ENCODE results near the gene COX4I1.

Gene COX4I1

DNA sequence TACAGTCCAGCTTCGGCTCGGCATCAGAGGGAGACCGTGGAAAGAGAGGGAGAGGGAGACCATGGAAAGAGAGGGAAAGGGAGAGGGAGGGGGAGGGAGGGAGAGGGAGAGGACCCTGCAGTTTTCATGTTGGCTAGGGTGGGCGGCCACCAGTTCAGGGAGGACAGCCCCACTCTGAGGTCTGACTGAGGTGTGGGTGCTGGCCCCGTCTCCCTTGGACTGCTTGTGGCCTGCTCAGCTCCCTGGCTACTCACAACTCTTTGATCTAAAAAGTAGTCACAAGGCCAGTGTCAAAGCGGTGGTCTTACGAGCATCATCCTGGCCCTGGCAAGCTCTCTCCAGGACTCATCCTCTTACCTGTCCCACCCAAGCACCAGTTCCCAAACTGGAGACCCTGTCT is 9.4 kb downstream of the COX4I1 start:
- H2AFZ ChIP-seq: no peak overlapping the region
- no peak overlapping the region for H3K27ac ChIP-seq
- no peaks in the 10 kb centered on the region for H3K27me3 ChIP-seq (ENCODE audit: control insufficient read depth, insufficient read depth, low read length)
- H3K9me3 ChIP-seq (ENCODE audit: control insufficient read depth, low read length): no peaks in the 10 kb centered on the region
- no peak overlapping the region for H3K4me2 ChIP-seq (ENCODE audit: low read length)
- TF ChIP-seq, protein P1, sequence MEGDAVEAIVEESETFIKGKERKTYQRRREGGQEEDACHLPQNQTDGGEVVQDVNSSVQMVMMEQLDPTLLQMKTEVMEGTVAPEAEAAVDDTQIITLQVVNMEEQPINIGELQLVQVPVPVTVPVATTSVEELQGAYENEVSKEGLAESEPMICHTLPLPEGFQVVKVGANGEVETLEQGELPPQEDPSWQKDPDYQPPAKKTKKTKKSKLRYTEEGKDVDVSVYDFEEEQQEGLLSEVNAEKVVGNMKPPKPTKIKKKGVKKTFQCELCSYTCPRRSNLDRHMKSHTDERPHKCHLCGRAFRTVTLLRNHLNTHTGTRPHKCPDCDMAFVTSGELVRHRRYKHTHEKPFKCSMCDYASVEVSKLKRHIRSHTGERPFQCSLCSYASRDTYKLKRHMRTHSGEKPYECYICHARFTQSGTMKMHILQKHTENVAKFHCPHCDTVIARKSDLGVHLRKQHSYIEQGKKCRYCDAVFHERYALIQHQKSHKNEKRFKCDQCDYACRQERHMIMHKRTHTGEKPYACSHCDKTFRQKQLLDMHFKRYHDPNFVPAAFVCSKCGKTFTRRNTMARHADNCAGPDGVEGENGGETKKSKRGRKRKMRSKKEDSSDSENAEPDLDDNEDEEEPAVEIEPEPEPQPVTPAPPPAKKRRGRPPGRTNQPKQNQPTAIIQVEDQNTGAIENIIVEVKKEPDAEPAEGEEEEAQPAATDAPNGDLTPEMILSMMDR (IDR thresholded peaks at IDR 0.05): no peak
- no peak overlapping the region for H3K9ac ChIP-seq
- no peak overlapping the region for H3K4me3 ChIP-seq (ENCODE audit: low read depth, low read length)
- H3K36me3 ChIP-seq (ENCODE audit: control insufficient read depth, insufficient read depth, low read length): no peaks in the 10 kb centered on the region
- no peaks in the 10 kb centered on the region for H3K79me2 ChIP-seq
- H3K4me1 ChIP-seq: no peaks in the 10 kb centered on the region

GRCh38 chr16:85809645-85810044 is 10.2 kb downstream of the COX4I1 start:
- Histone ChIP-seq H3K27ac (no peak overlapping the region), H3K4me3 (ENCODE audit: low read depth, low read length) (no peak overlapping the region), H3K79me2 (no peaks in the 10 kb centered on the region), H3K27me3 (ENCODE audit: control insufficient read depth, insufficient read depth, low read length) (no peaks in the 10 kb centered on the region), H2AFZ (no peak overlapping the region), H3K4me2 (ENCODE audit: low read length) (no peak overlapping the region), H3K4me1 (no peaks in the 10 kb centered on the region), H3K9me3 (ENCODE audit: control insufficient read depth, low read length) (no peaks in the 10 kb centered on the region), H3K9ac (no peak overlapping the region), H3K36me3 (ENCODE audit: control insufficient read depth, insufficient read depth, low read length) (no peaks in the 10 kb centered on the region)
- TF ChIP-seq, protein P1 (IDR thresholded peaks at IDR 0.05): no peak

GRCh38 chr16:85810097-85810741 is 10.7 kb downstream of the COX4I1 start:
- Histone ChIP-seq H3K27me3 (ENCODE audit: control insufficient read depth, insufficient read depth, low read length) (no peaks in the 10 kb centered on the region), H3K4me2 (ENCODE audit: low read length) (no peak overlapping the region), H3K36me3 (ENCODE audit: control insufficient read depth, insufficient read depth, low read length) (no peaks in the 10 kb centered on the region), H3K4me1 (no peaks in the 10 kb centered on the region), H3K9ac (no peak overlapping the region), H3K9me3 (ENCODE audit: control insufficient read depth, low read length) (no peaks in the 10 kb centered on the region), H2AFZ (no peak overlapping the region), H3K4me3 (ENCODE audit: low read depth, low read length) (no peak overlapping the region), H3K79me2 (no peaks in the 10 kb centered on the region), H3K27ac (no peak overlapping the region)
- TF ChIP-seq, protein P1 (IDR thresholded peaks at IDR 0.05): no peak

- no peaks in the 10 kb centered on the region for H3K9me3 ChIP-seq (ENCODE audit: control insufficient read depth, low read length)
- H3K4me3 ChIP-seq (ENCODE audit: low read depth, low read length): no peak overlapping the region
- H3K79me2 ChIP-seq: no peaks in the 10 kb centered on the region
- no peak overlapping the region for H3K27ac ChIP-seq
- no peaks in the 10 kb centered on the region for H3K36me3 ChIP-seq (ENCODE audit: control insufficient read depth, insufficient read depth, low read length)
- H2AFZ ChIP-seq: no peak overlapping the region
- no peaks in the 10 kb centered on the region for H3K4me1 ChIP-seq
- H3K27me3 ChIP-seq (ENCODE audit: control insufficient read depth, insufficient read depth, low read length): no peaks in the 10 kb centered on the region
- TF ChIP-seq, protein P1 (IDR thresholded peaks at IDR 0.05): no peak
- no peak overlapping the region for H3K4me2 ChIP-seq (ENCODE audit: low read length)
- H3K9ac ChIP-seq: no peak overlapping the region
Measured at GRCh38 chr16:85810742-85811115, 11.2 kb downstream of the COX4I1 start.

All from parathyroid adenoma (tissue), 2 donors.